DND-41 (cell line): ENCODE results near the gene ERO1B.

Experiments
- CTCF ChIP-seq: IDR thresholded peaks from 2 replicates; pipeline ENCODE4 v1.5.1; 2012; ENCODE audit warnings: borderline replicate concordance, low read length, moderate library complexity, mild to moderate bottlenecking; ENCODE audit not compliant: poor library complexity, severe bottlenecking; ENCODE audit errors: extremely low read depth
- EZH2 ChIP-seq: IDR thresholded peaks from 3 replicates; pipeline ENCODE4 v1.6.1; 2012; ENCODE audit warnings: borderline replicate concordance, low read depth, mild to moderate bottlenecking, moderate library complexity, low read length, inconsistent platforms; ENCODE audit not compliant: severe bottlenecking

DNA sequence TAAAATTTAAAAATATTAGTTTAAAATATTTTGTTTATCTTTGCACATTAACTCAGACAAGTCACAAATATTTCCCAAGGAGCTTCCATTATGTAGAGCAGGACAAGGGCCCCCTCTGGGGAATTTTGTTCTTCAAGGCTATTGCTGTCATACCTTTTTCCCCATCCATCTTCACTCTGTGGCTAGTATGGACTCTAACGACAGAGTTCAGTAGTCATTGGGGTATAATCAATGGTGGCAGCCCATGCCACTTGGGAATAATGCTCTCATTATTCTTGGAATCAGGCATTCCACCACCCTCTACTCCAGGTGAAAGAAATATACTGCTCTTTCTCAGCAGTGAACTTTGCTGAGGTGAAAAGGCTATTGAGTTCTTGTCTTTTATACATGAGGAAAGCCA, 38.5 kb upstream of the ERO1B start:
- no peak for TF ChIP-seq EZH2
- no peak for TF ChIP-seq CTCF
